ENCODE measurements around the gene VOPP1. TPM values are rescaled to one million over a fixed set of nuclear protein-coding genes. Genes with fewer than 3 reads are reported as not detected.

VOPP1 gene
- total RNA-seq, 4 donors from 2014 or later, result 22.1 to 58.9 (median 39.8) TPM

- no peak for DNase-seq
- H3K27ac ChIP-seq, result peak overlapping the region; percentile 83 to 93
- H3K4me1 ChIP-seq, result peaks cover 0 to 6% of the 10 kb centered on the region in 2 donors
- no peaks in the 10 kb centered on the region for H3K36me3 ChIP-seq
- intact Hi-C loops (cut with DNase I; ENCODE audit: low total_unique reads), result no loop called here
- H3K4me3 ChIP-seq, result no peak overlapping the region
- H3K27me3 ChIP-seq, result no peaks in the 10 kb centered on the region
- TF ChIP-seq POLR2A (IDR thresholded peaks at IDR 0.05) (no peak), CTCF (IDR thresholded peaks at IDR 0.05) (no peak)
- no peaks in the 10 kb centered on the region for H3K9me3 ChIP-seq
These were observed 1.9 kb upstream of the VOPP1 start for GRCh38 chr7:55574051-55574717.

GRCh38 chr7:55573234-55573900, 1.1 kb upstream of the VOPP1 start:
- H3K27ac ChIP-seq, result peak overlapping the region; percentile 83 to 93
- peaks cover 0 to 6% of the 10 kb centered on the region in 2 donors for H3K4me1 ChIP-seq
- intact Hi-C loops (cut with DNase I; ENCODE audit: low total_unique reads), result no loop called here
- no peaks in the 10 kb centered on the region for H3K36me3 ChIP-seq
- H3K9me3 ChIP-seq, result no peaks in the 10 kb centered on the region
- DNase-seq, result no peak
- H3K4me3 ChIP-seq, result peak overlapping the region; percentile 61 to 64
- H3K27me3 ChIP-seq, result no peaks in the 10 kb centered on the region
- TF ChIP-seq POLR2A (IDR thresholded peaks at IDR 0.05) (no peak), CTCF (IDR thresholded peaks at IDR 0.05) (no peak)

GRCh38 chr7:55571511-55572377, 558 bp downstream of the VOPP1 start:
- intact Hi-C loops (cut with DNase I; ENCODE audit: low total_unique reads), result no loop called here
- Histone ChIP-seq H3K4me1 (peaks cover 0 to 6% of the 10 kb centered on the region in 2 donors), H3K27me3 (no peaks in the 10 kb centered on the region), H3K36me3 (no peaks in the 10 kb centered on the region), H3K4me3 (peak overlapping the region; percentile 84 to 100), H3K9me3 (no peaks in the 10 kb centered on the region), H3K27ac (peak overlapping the region; percentile 83 to 97)
- DNase-seq, result peak; percentile 41 to 52
- TF ChIP-seq CTCF (IDR thresholded peaks at IDR 0.05), result no peak
- no peak for TF ChIP-seq POLR2A (IDR thresholded peaks at IDR 0.05)

- peaks cover 0 to 6% of the 10 kb centered on the region in 2 donors for H3K4me1 ChIP-seq
- no peaks in the 10 kb centered on the region for H3K9me3 ChIP-seq
- H3K27ac ChIP-seq, result peak overlapping the region; percentile 83 to 97
- no peak for DNase-seq
- no peaks in the 10 kb centered on the region for H3K36me3 ChIP-seq
- TF ChIP-seq CTCF (IDR thresholded peaks at IDR 0.05), result no peak
- no peak for TF ChIP-seq POLR2A (IDR thresholded peaks at IDR 0.05)
- intact Hi-C loops (cut with DNase I; ENCODE audit: low total_unique reads), result no loop called here
- peak overlapping the region; percentile 84 to 100 for H3K4me3 ChIP-seq
- H3K27me3 ChIP-seq, result no peaks in the 10 kb centered on the region
These were observed 1.4 kb downstream of the VOPP1 start for GRCh38 chr7:55570939-55571338.

All from uterus (tissue), 4 donors.